CD4-positive, CD25-positive, alpha-beta regulatory T cell (primary cell): ENCODE measurements around the gene PXT1. TPM values are rescaled to one million over a fixed set of nuclear protein-coding genes. Genes with fewer than 3 reads are reported as not detected.

Source experiments
- ATAC-seq, 2 donors: fragments of 150-1000 bp; cut with Tn5 transposase; one replicate each; pipeline ENCODE4 v1.10.0; 2021; ENCODE audit warnings: low read depth in 2 of 2, moderate number of reproducible peaks in 2 of 2, moderate library complexity in 1 of 2
- DNase-seq, 3 donors: peaks; one replicate each; pipeline versions ENCODE4 v3.0.0 to v3.0.0-alpha.2; 2012 to 2022; ENCODE audit warnings: mixed read lengths in 1 of 3
- H3K27ac ChIP-seq: one replicate; pipeline ENCODE4 v1.7.0; 2013; ENCODE audit warnings: mild to moderate bottlenecking, low read length; ENCODE audit not compliant: insufficient read depth, poor library complexity, severe bottlenecking
- H3K27me3 ChIP-seq: one replicate; pipeline ENCODE4 v1.7.0; 2013; ENCODE audit warnings: low read length; ENCODE audit not compliant: control insufficient read depth, insufficient read depth
- H3K36me3 ChIP-seq: one replicate; pipeline ENCODE4 v1.7.0; 2013; ENCODE audit warnings: mild to moderate bottlenecking, low read length, moderate library complexity; ENCODE audit not compliant: control insufficient read depth, insufficient read depth
- H3K4me1 ChIP-seq: 2 replicates; pipeline ENCODE4 v1.7.0; 2013; ENCODE audit warnings: mild to moderate bottlenecking, low read length; ENCODE audit not compliant: insufficient read depth, control insufficient read depth, poor library complexity, severe bottlenecking
- H3K4me3 ChIP-seq: one replicate; pipeline ENCODE4 v1.7.0; 2013; ENCODE audit warnings: low read depth, mild to moderate bottlenecking, low read length, moderate library complexity
- H3K9me3 ChIP-seq, 2 experiments: 1 replicate in 1 of 2; 2 replicates in 1 of 2; pipeline ENCODE4 v1.7.0; 2013; ENCODE audit warnings: low read length in 2 of 2, mild to moderate bottlenecking in 1 of 2, moderate library complexity in 1 of 2; ENCODE audit not compliant: control insufficient read depth in 2 of 2
- H3K27ac Mint-ChIP-seq, 3 donors: one replicate each; pipeline ENCODE4 v1.8.0; 2020 to 2022; ENCODE audit warnings: mild to moderate bottlenecking in 3 of 3, mixed read lengths in 3 of 3, moderate library complexity in 2 of 3
- H3K27me3 Mint-ChIP-seq: one replicate; pipeline ENCODE4 v1.8.0; 2022; ENCODE audit warnings: mild to moderate bottlenecking, mixed read lengths
- H3K36me3 Mint-ChIP-seq: one replicate; pipeline ENCODE4 v1.8.0; 2020; ENCODE audit warnings: mixed read lengths
- H3K4me1 Mint-ChIP-seq, 4 donors: one replicate each; pipeline ENCODE4 v1.8.0; 2020 to 2022; ENCODE audit warnings: mixed read lengths in 4 of 4, mild to moderate bottlenecking in 1 of 4
- H3K4me3 Mint-ChIP-seq, 4 donors: one replicate each; pipeline ENCODE4 v1.8.0; 2020 to 2022; ENCODE audit warnings: mild to moderate bottlenecking in 4 of 4, mixed read lengths in 4 of 4, moderate library complexity in 3 of 4
- H3K9me3 Mint-ChIP-seq, 7 donors: one replicate each; pipeline ENCODE4 v1.8.0; 2020 to 2022; ENCODE audit warnings: mixed read lengths in 7 of 7, mild to moderate bottlenecking in 3 of 7, moderate library complexity in 2 of 7
- polyA plus RNA-seq, 4 donors: library from polyadenylated mRNA; unstranded; fragments of 300-500 nt; fragmentation: Illumina TruSeq; gene quantifications; one replicate each; pipeline ENCODE4 v1.2.3, GENCODE V29; 2021
- total RNA-seq: library from RNA; stranded (reverse); gene quantifications from one replicate; pipeline ENCODE4 v1.2.3, GENCODE V29; 2022

The PXT1 gene
- total and polyA plus RNA-seq, 5 donors from 2014 or later, result 0.08 to 0.37 (median 0.09) TPM; not detected in 2

- H3K27ac ChIP-seq, result peak overlapping the region; percentile 15
- ATAC-seq (no peak), DNase-seq (no peak)
- no peak overlapping the region for H3K4me3 ChIP-seq
- peaks cover 20% of the 10 kb centered on the region for H3K4me1 ChIP-seq
- no peaks in the 10 kb centered on the region for H3K36me3 ChIP-seq
- Mint-ChIP-seq H3K27ac (peak overlapping the region; percentile 47 to 89 (median 67)), H3K36me3 (peaks cover 4% of the 10 kb centered on the region), H3K4me3 (peak overlapping the region in 1 of 4 donors; percentile 10), H3K9me3 (peaks cover 0 to 2% (median 0%) of the 10 kb centered on the region in 7 donors), H3K4me1 (peaks cover 0 to 32% (median 24%) of the 10 kb centered on the region in 4 donors), H3K27me3 (peaks cover 4% of the 10 kb centered on the region)
- no peaks in the 10 kb centered on the region for H3K9me3 ChIP-seq
- no peaks in the 10 kb centered on the region for H3K27me3 ChIP-seq
Observed at GRCh38 chr6:36380166-36380565, 62.5 kb downstream of the PXT1 start.

- no peaks in the 10 kb centered on the region for H3K36me3 ChIP-seq
- H3K4me1 ChIP-seq, result peaks cover 20% of the 10 kb centered on the region
- ATAC-seq (no peak), DNase-seq (no peak)
- H3K9me3 ChIP-seq, result no peaks in the 10 kb centered on the region
- peaks cover 4% of the 10 kb centered on the region for H3K27me3 Mint-ChIP-seq
- peaks cover 0 to 2% (median 0%) of the 10 kb centered on the region in 7 donors for H3K9me3 Mint-ChIP-seq
- peaks cover 4% of the 10 kb centered on the region for H3K36me3 Mint-ChIP-seq
- no peaks in the 10 kb centered on the region for H3K27me3 ChIP-seq
- H3K4me3 ChIP-seq, result no peak overlapping the region
- peak overlapping the region; percentile 49 to 84 (median 66) for H3K27ac Mint-ChIP-seq
- peaks cover 0 to 32% (median 21%) of the 10 kb centered on the region in 4 donors for H3K4me1 Mint-ChIP-seq
- H3K4me3 Mint-ChIP-seq, result peak overlapping the region in 3 of 4 donors; percentile 18 to 63 (median 23)
- H3K27ac ChIP-seq, result peak overlapping the region; percentile 19
Observed at GRCh38 chr6:36378936-36379335, 63.7 kb downstream of the PXT1 start.

GRCh38 chr6:36378243-36378920 is 64.3 kb downstream of the PXT1 start:
- H3K36me3 ChIP-seq, result no peaks in the 10 kb centered on the region
- Mint-ChIP-seq H3K27me3 (peaks cover 4% of the 10 kb centered on the region), H3K27ac (peak overlapping the region; percentile 39 to 84 (median 49)), H3K9me3 (peaks cover 0 to 2% (median 0%) of the 10 kb centered on the region in 7 donors), H3K4me3 (peak overlapping the region; percentile 25 to 63 (median 30)), H3K4me1 (peaks cover 0 to 31% (median 19%) of the 10 kb centered on the region in 4 donors), H3K36me3 (peaks cover 4% of the 10 kb centered on the region)
- DNase-seq (peak in 1 of 3 donors; percentile 21), ATAC-seq (no peak)
- H3K4me3 ChIP-seq, result peak overlapping the region; percentile 53
- no peak overlapping the region for H3K27ac ChIP-seq
- no peaks in the 10 kb centered on the region for H3K27me3 ChIP-seq
- no peaks in the 10 kb centered on the region for H3K9me3 ChIP-seq
- H3K4me1 ChIP-seq, result peaks cover 18% of the 10 kb centered on the region

GRCh38 chr6:36377594-36377993 is 65.1 kb downstream of the PXT1 start:
- peaks cover 4% of the 10 kb centered on the region for H3K27me3 Mint-ChIP-seq
- peak overlapping the region in 2 of 4 donors; percentile 12 to 63 for H3K4me3 Mint-ChIP-seq
- peaks cover 14% of the 10 kb centered on the region for H3K4me1 ChIP-seq
- ATAC-seq (no peak), DNase-seq (no peak)
- peak overlapping the region in 2 of 3 donors; percentile 8 to 12 for H3K27ac Mint-ChIP-seq
- H3K9me3 Mint-ChIP-seq, result peaks cover 0 to 2% (median 0%) of the 10 kb centered on the region in 7 donors
- peak overlapping the region; percentile 53 for H3K4me3 ChIP-seq
- no peaks in the 10 kb centered on the region for H3K9me3 ChIP-seq
- peaks cover 0 to 24% (median 19%) of the 10 kb centered on the region in 4 donors for H3K4me1 Mint-ChIP-seq
- H3K27ac ChIP-seq, result no peak overlapping the region
- peaks cover 7% of the 10 kb centered on the region for H3K36me3 Mint-ChIP-seq
- no peaks in the 10 kb centered on the region for H3K36me3 ChIP-seq
- no peaks in the 10 kb centered on the region for H3K27me3 ChIP-seq

- H3K4me3 Mint-ChIP-seq, result no peak overlapping the region
- H3K36me3 Mint-ChIP-seq, result peaks cover 8% of the 10 kb centered on the region
Observed at GRCh38 chr6:36376742-36377141, 65.9 kb downstream of the PXT1 start.

GRCh38 chr6:36376183-36376582 is 66.5 kb downstream of the PXT1 start:
- ATAC-seq (no peak), DNase-seq (no peak)
- Mint-ChIP-seq H3K36me3 (peaks cover 8% of the 10 kb centered on the region), H3K4me3 (no peak overlapping the region), H3K27me3 (peaks cover 4% of the 10 kb centered on the region), H3K4me1 (peaks cover 0 to 22% (median 19%) of the 10 kb centered on the region in 4 donors), H3K9me3 (peaks cover 0 to 2% (median 0%) of the 10 kb centered on the region in 7 donors), H3K27ac (peak overlapping the region in 1 of 3 donors; percentile 34)
- Histone ChIP-seq H3K27me3 (no peaks in the 10 kb centered on the region), H3K27ac (no peak overlapping the region), H3K4me3 (no peak overlapping the region), H3K36me3 (no peaks in the 10 kb centered on the region), H3K4me1 (peaks cover 14% of the 10 kb centered on the region), H3K9me3 (no peaks in the 10 kb centered on the region)

More at GRCh38 chr6:36376742-36377141, 65.9 kb downstream of the PXT1 start:
- H3K27ac Mint-ChIP-seq, result no peak overlapping the region
- H3K9me3 Mint-ChIP-seq, result peaks cover 0 to 2% (median 0%) of the 10 kb centered on the region in 7 donors
- no peaks in the 10 kb centered on the region for H3K27me3 ChIP-seq
- DNase-seq, result no peak
- no peak overlapping the region for H3K27ac ChIP-seq
- peaks cover 0 to 22% (median 19%) of the 10 kb centered on the region in 4 donors for H3K4me1 Mint-ChIP-seq
- no peaks in the 10 kb centered on the region for H3K36me3 ChIP-seq
- H3K27me3 Mint-ChIP-seq, result peaks cover 4% of the 10 kb centered on the region
- H3K4me1 ChIP-seq, result peaks cover 14% of the 10 kb centered on the region
- ATAC-seq, result no peak
- H3K9me3 ChIP-seq, result no peaks in the 10 kb centered on the region
- H3K4me3 ChIP-seq, result no peak overlapping the region

GRCh38 chr6:36375644-36376155 is 67.0 kb downstream of the PXT1 start:
- Mint-ChIP-seq H3K4me3 (no peak overlapping the region), H3K36me3 (peaks cover 8% of the 10 kb centered on the region), H3K27me3 (peaks cover 4% of the 10 kb centered on the region), H3K27ac (no peak overlapping the region), H3K4me1 (peaks cover 0 to 22% (median 19%) of the 10 kb centered on the region in 4 donors), H3K9me3 (peaks cover 0 to 2% (median 0%) of the 10 kb centered on the region in 7 donors)
- no peaks in the 10 kb centered on the region for H3K27me3 ChIP-seq
- ATAC-seq (no peak), DNase-seq (no peak)
- H3K4me1 ChIP-seq, result peaks cover 14% of the 10 kb centered on the region
- no peak overlapping the region for H3K27ac ChIP-seq
- H3K4me3 ChIP-seq, result no peak overlapping the region
- H3K9me3 ChIP-seq, result no peaks in the 10 kb centered on the region
- no peaks in the 10 kb centered on the region for H3K36me3 ChIP-seq
